ENCODE results near the gene MPV17.

MPV17 gene

GRCh38 chr2:27288610-27289009 is 34.3 kb downstream of the MPV17 start:
- in situ Hi-C loops (cut with HindIII; ENCODE audit: low sequenced_read_pairs), result no loop called here
- TF ChIP-seq CTCF (IDR thresholded peaks at IDR 0.05; ENCODE audit: low read depth, low read length, missing control alignments), result no peak
- no peak overlapping the region for H3K4me3 ChIP-seq (ENCODE audit: low read depth, low read length)
- DNase-seq (ENCODE audit: low read depth), result no peak

GRCh38 chr2:27285481-27285880 is 37.4 kb downstream of the MPV17 start:
- in situ Hi-C loops (cut with HindIII; ENCODE audit: low sequenced_read_pairs), result no loop called here
- H3K4me3 ChIP-seq (ENCODE audit: low read depth, low read length), result no peak overlapping the region
- DNase-seq (ENCODE audit: low read depth), result no peak
- TF ChIP-seq CTCF (IDR thresholded peaks at IDR 0.05; ENCODE audit: low read depth, low read length, missing control alignments), result no peak

DNA sequence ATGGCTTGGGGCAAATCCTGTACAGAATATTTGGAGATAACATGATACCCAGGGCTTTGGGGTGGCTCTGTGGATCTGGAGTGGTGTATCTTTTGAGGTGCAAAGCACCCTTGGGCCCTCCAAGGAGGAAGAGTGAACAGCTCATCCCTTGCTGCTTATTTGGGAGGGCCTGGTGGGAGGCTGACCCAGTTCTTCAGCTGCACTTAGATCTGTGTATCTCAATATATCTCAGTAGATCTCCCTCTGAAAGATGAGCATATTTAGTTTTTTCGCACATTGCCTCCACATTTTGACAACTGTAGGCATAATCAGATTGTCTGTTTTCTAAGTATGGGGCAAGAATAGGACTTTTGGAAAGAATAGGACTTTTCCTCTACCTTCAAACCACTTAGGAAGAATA is 37.9 kb downstream of the MPV17 start:
- DNase-seq (ENCODE audit: low read depth), result no peak
- in situ Hi-C loops (cut with HindIII; ENCODE audit: low sequenced_read_pairs), result no loop called here
- no peak for TF ChIP-seq CTCF (IDR thresholded peaks at IDR 0.05; ENCODE audit: low read depth, low read length, missing control alignments)
- no peak overlapping the region for H3K4me3 ChIP-seq (ENCODE audit: low read depth, low read length)

DNA sequence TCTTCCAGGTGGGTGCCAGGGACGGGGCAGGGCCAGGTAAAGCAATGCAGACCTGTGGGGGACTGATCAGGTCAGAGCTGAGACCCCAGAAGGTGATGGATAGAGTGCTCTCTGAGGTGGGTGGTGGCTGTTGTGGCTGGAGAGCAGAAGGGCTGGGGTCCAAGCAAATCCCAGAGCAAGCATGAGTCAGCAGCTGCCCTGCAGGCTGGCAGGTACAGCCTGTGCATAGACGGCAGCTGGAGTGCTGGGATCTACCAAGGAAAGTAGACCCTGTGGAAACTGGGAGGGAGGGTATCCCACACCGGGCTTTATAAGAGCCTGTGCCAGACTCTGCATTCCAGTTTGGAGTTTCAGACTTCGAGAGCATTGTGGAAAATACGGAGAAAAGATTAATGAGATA is 40.0 kb downstream of the MPV17 start:
- in situ Hi-C loops (cut with HindIII; ENCODE audit: low sequenced_read_pairs), result no loop called here
- no peak for TF ChIP-seq CTCF (IDR thresholded peaks at IDR 0.05; ENCODE audit: low read depth, low read length, missing control alignments)
- H3K4me3 ChIP-seq (ENCODE audit: low read depth, low read length), result no peak overlapping the region
- DNase-seq (ENCODE audit: low read depth), result no peak

DNA sequence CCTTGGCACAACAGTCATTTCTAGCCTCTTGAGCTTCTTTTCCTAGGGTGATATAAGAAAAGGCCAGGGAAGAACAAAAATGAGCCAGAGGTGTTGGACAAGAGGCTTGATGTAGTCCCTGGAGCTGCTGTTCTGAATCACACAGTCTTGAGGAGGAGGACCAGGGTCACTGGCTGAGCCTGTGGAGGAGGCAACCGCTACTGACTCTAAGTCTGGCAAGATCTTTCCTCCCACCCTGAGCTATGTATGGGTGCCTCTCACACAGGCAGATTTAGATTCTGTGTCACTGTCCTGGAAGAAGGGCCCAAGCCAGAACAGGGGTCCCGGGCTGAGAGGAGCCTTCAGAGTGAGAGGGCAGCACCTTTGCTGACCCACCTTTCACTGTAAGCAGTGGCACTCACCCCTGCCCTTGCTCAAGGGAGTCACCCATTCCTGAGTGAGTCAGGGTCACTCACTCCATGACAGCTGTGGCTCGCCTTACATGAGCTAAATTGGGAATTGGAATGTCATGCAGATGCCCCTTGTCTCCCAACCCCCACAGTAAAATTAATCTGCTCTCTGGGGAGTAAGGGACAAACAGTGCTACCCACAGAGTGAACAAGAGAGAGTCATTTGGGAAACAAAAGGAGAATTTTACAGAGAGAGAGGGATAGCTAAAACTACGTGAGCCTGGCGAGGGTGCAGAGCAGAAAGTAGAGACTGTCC is 40.9 kb downstream of the MPV17 start, which contains the start of gene TRIM54:
Gene TRIM54 (plus strand): TSS at position 575 of the 705 bp plus-strand sequence. CDS start 303 bp downstream, outside the sequence.
- no peak for TF ChIP-seq CTCF (IDR thresholded peaks at IDR 0.05; ENCODE audit: low read depth, low read length, missing control alignments)
- no peak for DNase-seq (ENCODE audit: low read depth)
- no peak within 1 kb of the TSS for H3K4me3 ChIP-seq (ENCODE audit: low read depth, low read length)
- in situ Hi-C loops (cut with HindIII; ENCODE audit: low sequenced_read_pairs), result no loop called here

- no peak for TF ChIP-seq CTCF (IDR thresholded peaks at IDR 0.05; ENCODE audit: low read depth, low read length, missing control alignments)
- no peak overlapping the region for H3K4me3 ChIP-seq (ENCODE audit: low read depth, low read length)
- in situ Hi-C loops (cut with HindIII; ENCODE audit: low sequenced_read_pairs), result no loop called here
- DNase-seq (ENCODE audit: low read depth), result no peak
Measured at GRCh38 chr2:27281442-27281841, 41.5 kb downstream of the MPV17 start.

Data from astrocyte of the cerebellum (primary cell).